DMS 273 (cell line): ENCODE data around the gene OXCT1.
"Not testable (repeated sequence)": the region's sequence is repeated elsewhere in the genome, so short reads cannot be mapped to it uniquely, and the experiment has no call there.

Experiments used
- DNase-seq: peaks from one replicate; lab custom pipeline; 2025; ENCODE audit not compliant: unreplicated experiment; lab: John Stamatoyannopoulos, UW

Gene OXCT1

DNA sequence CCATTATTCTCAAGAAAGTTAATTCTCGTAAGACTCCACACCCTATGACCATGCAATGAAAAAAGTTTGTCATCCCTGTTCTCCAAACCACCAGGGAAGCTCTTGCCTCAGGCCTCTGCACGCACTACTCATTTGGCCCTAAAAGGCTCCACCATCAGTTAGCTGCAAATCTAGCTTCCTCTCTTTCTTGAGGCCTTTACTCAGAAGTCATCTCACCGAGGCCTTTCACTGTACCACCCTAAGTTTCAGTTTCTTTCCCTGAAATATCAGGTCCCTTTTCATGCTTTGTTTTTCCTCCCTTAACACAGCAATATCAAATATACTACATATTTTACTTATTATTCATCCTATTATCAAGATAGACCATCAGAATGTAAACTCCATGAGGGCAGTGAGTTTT is 39.1 kb downstream of the OXCT1 start:
- DNase-seq, result no peak

DNA sequence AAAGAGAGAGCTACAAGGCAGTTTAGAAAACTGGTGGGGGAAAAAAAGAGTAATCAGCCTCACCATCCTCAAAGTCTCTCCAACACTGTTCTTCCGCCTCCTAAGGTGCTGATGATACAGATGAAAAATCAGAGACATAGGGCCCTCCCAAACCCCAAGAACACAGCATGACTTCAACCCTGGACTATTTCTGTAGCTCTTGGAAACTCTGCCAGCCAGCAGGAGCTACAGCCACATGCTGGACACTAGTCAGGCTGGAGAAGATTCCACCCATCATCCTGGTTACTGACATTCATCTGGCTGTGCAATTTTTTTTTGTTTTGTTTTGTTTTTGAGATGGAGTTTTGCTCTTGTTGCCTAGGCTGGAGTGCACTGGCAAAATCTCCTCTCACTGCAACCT is 42.4 kb downstream of the OXCT1 start:
- DNase-seq, result no peak

DNA sequence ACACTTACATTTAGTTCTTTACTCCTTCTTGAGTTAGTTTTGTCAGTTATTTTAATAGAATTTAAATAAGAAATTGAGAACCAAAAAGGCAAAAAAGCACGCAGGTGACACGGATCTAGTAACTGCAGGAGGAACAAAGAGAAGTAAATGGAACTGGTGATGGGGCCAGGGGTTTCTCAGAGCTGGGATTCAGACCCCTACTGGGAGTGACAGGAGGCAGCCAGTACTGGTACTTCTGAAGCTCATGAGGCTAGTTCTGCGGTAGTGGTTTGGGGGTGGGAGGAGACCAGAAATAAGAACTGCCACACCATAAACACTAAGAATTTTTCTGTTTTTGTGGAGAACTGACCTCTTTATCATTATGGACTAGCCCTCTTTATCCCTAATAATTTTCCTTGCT is 48.2 kb downstream of the OXCT1 start:
- no peak for DNase-seq

DNA sequence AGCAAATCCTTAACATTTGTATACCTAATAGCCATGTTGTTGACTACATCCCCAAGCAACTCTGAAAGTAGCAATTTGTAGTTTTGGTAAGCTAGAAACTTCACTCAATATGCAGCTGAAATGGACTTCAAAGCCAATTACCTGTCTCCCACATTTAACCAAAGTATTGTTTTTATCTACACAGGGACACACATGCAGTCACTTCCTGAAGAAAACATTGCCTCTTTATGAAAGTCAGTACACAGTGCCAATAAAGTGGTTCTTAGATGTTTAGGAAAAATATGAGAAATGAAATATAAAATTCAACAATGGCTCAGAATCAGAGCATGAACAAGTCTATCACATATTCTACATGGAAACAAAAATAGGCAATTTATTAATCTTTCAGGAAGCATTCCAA is 49.2 kb downstream of the OXCT1 start:
- no peak for DNase-seq

DNA sequence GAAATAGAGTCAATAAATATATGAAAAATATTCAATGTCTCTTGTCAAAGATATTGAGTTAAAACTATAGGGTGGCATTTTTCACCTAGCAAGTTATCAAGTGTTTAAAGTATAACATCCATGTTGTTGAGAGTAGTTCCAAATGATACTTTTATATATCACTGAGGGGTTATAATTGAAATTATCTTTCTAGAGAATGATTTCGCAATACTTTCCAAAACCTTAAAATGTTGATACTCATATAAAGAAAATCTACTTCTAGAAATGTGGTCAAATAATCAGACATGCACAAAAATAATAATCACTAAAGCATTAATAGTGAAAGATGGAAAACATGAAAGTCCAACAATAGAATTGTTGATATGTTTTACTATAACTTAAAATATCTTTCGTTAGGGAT is 50.1 kb downstream of the OXCT1 start:
- no peak for DNase-seq

DNA sequence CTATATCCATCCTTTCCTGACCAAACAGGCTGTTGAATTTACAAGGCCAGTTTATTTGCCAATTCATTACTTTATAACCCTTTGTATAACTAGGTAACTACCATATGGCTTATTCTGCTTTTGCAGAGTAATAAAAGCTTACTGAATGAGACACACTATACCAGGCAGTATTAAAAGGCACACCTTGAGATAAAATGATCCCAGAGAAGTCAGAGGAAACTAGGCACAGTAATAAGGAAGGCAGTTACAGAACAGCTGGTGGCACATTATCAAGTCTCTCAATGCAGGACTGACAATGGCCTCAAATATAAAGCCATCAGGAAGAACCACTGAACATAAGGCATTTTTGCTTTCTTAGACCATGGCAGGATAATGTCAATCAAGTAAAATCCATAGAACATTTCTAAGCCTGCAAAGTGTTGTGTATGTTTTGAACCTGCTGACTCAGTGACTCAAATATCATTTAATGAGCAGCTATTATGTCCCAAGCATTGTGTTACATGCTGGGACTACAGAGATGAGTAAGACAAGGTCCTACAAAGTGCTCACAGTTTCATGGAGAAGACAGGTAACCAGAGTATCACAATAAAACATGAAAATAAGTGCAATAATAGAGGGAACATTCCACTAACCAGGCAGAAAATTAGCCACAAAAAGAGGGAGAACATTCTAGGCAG is 52.5 kb downstream of the OXCT1 start:
- DNase-seq, result peak; percentile 11

DNA sequence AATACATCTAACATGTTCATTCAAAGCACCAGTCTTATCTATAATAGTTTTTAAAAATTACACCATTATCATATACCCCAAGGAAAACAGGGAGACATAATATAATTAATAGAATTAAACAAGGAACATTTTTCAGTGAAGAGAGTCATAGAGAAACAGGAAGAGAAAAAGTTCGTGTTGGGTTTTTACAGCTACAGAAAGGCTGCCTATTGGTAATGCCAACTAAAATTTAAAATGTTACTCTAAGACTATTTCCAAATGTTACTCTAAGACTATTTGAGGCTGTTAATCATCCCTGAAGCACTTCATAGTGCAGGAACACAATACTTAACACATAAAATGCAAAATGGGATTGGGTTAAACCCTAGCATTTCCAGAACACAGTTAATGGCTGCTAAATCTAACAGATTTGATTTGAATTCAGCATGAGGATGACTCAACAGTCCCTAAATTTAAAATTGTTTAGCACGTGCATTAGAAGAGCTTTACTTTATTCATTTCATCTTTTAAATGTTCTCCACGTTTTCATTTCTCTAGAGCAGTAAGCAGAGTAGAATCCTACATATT is 54.5 kb downstream of the OXCT1 start:
- DNase-seq, result no peak

DNA sequence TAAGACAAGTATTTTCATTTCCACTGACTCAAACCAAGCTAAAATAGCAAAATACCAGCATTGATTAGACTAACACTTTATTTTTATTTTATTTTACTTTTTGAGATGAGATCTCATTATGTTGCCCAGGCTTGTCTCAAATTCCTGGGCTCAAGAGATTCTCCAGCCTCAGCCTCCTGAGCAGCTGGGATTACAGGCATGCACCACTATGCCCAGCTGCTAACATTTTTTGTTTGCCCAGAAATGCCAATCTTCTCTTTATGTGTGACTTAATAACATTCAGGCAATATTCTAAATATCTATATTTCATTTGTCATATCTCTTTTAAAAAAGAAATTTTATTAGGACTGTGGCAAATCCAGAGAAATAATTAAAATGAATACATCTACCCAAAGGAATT is 55.0 kb downstream of the OXCT1 start:
- DNase-seq, result peak; percentile 13

DNA sequence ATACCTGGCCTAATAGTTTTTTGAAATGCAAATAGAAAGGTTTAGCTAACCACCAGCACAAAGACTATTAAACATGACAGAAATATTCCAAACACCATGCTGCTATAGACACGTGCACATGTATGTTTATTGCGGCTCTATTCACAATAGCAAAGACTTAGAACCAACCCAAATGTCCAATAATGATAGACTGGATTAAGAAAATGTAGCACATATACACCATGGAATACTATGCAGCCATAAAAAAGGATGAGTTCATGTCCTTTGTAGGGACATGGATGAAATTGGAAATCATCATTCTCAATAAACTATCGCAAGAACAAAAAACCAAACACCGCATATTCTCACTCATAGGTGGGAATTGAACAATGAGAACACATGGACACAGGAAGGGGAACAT is 55.9 kb downstream of the OXCT1 start:
- DNase-seq, result not testable (repeated sequence)

DNA sequence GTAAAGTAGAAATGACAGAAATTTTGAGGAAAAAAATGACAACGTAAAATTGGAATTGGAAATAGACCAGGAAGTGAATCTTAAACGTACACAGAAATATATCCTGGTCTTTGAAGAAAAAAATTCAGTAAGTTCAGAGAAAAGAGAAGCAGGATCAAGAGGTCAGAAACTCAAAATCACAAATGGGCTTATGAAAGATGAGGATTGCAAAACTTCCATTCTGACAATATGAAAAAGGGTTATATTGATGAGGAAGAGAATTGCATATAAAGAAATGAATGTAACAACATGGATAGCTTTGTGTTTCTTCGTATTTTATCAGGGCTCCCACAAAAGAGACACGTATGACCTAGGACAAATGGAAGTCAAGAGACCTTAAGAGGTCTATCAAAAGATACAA is 58.1 kb downstream of the OXCT1 start:
- DNase-seq, result no peak

DNA sequence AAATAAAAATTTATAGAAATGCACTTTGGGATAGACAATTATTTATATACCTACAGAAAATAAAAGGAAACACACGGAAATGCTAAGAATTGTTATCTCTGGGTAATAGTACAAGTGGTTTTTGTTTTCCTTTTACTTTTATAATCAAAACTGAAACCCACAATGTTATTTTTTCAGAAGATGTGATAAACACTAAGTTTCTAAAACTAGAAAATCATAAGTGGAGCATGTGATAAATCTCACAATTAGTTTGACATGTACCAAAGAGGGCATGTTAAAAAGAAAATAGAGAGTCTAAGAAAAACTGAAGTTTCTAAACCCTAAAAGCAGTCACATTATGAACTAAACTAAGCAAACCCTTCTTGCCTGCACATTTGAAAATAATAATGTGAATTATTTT is 61.1 kb downstream of the OXCT1 start:
- DNase-seq, result no peak

DNA sequence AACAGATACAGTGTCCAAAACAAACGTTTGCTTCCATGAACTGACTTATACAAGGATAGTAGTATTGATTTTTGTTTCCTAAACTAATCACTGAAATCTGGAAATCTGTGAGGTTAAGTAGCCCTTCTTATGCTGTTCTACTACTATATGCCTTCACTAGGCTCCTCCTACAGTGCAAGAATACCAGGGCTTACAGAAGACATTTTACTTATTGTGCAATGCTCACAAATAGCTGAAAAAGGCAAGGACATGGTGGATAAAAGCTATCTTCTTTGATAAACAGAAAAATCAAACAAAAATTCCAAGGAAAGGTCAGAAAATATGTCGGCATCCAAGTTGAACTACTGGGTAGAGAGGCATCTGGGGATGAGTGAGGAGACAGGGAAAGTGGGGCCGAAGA is 61.9 kb downstream of the OXCT1 start:
- no peak for DNase-seq

DNA sequence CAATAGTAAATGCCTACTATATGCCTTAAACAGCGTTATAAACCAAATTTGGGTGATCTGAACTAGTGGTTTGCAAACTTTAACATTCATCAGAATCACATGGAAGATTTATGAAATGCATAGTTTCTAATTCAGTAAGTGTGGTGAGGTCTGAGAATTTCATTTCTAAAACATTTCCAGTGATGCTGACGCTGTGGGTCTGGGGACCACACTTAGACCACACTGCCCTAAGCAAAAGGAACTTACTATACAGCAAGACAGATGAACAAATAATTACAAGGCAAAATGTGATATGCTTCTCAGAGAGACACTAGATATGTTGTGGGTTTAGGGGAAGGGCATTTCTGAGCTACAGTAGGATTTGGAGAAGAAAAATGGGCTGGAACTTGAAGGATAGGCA is 72.6 kb downstream of the OXCT1 start:
- DNase-seq, result no peak

DNA sequence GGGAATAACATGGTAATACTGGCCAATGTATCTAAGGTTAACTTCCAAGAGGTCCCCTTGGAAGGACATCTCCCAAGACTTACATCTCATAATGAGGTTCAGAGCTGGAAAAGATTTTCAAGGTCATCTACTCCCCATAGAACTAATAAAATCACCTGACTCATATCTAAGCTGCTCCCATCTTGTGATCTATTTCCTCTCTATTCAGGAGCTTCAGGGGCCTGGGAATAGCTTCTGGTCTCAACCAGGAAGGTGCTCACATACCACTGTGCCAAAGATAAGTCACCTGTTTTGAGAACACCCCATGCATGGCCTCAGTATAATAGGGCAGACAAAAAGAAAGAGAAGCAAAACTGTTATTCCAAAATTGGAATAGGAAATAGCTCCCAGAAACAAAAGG is 74.2 kb downstream of the OXCT1 start:
- no peak for DNase-seq

DNA sequence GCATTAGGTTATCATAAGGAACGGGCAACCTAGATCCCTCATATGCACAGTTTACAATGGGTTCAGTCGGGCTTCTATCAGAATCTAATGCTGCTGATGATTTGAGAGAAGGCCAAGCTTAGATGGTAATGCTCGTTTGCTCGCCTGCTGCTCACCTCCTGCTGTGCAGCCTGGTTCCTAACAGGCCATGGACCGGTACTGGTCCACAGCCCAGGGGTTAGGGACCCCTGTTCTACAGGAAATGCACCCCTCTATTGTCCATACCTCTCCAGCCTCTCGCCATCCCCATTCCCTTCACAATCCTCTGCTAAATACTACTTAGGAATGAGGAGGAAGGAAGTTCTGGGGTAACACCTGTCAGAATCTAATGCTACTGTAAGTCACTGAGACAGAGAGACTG is 75.1 kb downstream of the OXCT1 start:
- DNase-seq, result no peak

DNA sequence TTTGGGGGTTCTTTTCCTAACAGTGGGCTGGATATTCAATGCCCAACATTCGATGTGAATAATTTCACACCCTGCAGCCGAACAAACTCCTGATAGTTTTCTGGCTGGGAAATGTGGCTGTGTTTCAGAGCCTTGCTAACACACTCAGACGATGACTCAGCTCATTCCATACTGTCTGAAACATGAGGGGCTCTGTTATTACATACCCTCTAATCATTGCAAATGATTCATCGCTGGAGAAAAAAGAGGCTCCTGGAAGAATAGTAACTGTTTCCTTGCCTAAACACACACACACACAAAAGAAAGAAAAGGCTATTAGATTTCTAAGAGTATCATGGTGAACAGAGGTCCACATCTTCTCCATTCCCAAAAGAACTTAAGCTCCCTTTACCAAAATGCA is 75.8 kb downstream of the OXCT1 start:
- peak; percentile 24 for DNase-seq

DNA sequence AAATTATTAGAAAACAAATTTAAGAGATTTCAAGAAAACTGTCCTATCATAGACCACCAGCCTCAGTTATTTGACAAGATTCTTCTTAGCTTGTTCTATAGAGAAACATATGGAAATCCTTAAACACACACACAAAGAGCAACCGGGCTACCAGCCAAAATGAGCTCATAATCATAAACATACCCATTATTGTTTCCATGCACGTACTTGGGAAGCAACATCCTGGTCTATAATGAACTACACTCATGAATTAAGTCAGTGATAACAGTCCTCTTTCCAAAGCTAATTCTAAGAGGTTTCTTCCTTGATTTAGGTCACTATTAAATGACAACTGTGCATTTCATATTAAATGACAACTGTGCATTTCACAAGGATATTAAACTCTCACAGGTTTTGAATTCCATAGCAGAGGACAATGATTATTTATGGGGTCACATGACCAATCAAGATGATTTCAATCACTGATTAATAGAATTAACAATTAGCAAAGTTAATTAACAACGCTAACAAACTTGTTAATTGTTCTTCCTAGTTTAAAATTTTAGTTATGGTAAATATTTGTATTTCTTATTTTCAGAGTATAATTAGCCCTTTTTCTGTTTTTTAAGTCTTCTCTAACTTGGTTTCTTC is 77.0 kb downstream of the OXCT1 start:
- peak; percentile 28 for DNase-seq

DNA sequence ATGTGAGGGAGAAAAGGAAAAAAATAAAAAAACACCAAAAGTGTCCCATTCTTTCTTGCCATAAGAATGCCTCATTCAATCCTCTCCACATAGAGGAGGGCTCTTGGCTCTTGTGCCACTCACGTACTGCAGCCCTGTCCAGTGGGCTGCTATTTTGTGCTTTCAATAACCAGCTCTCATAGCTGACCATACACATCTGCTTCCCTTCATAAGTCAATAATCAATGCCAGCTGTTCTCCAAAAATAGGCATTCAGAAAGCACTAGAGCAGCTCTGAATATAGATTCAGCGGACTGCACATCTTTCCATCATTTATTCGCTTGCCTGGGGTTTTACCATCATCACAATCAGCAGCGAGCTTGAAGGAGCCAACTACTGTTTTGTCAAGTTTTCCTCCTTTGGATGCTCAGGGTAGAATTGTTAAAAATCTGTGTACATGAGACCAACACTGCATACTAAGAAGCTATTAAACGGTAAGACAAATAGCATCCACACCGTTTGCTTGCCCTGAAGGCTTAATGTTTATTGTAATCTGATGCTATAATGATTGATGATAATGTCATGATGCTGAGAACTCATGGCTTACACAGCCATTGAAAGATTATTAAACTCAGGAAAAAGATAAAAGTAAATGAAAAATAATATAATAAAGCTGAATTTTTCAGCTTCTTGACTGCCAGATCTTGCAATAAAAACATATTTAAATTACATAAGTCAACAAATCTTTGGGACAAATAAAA is 80.0 kb downstream of the OXCT1 start:
- no peak for DNase-seq

DNA sequence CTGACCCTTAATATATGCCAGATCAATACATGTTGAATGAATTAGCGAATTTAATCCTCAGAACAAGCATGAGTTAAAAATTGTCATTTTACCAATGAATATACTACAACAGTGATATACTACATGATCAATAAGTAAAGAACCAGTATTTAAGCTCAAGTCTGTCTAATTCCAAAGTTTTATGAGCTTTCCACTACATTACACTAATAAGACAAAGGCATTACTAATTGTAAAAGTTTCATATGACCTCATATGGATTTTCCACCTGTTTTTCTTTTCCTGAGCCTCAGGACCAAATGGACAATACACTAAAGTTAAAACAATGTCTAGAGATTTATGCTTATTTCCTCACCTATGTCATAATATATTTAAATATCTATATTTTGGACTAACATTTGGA is 80.8 kb downstream of the OXCT1 start:
- no peak for DNase-seq

DNA sequence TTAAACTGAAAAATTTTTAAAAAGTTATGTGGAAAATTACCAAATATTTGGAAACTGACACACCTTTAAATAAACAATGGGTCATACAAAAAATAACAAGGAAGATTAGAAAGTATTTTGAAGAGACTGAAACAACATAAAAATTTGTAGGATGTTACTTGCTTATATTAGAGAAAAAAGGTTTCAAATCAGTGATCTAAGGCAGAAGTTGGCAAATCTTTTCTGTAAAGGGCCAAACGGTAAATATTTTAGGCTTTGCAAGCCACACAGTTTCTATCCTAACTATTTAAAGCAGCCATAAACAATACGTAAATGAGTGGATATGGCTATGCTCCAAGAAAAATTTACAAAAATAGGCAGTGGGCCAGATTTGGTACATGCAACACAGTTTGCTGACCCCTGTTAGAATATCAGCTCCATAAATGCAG is 81.3 kb downstream of the OXCT1 start:
- DNase-seq, result no peak

DNA sequence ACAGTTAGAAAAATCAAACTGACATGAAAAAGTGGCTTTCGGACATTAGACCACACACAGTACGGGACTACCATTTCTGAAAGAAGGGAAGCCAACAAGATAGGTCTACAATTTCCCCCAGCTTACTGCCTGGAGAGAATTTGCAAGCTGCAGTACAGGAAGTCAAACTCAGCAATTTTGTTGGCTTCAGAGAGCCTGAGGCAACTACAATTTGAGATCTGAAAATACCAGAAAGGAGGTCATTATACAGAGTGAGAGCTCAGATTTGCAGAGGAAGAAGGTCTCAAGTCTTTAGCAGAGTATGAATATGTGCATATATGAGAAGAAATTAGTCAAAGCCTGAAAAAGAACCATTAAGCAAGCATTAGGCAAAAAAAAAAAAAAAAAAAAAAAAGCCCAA is 83.0 kb downstream of the OXCT1 start:
- no peak for DNase-seq

DNA sequence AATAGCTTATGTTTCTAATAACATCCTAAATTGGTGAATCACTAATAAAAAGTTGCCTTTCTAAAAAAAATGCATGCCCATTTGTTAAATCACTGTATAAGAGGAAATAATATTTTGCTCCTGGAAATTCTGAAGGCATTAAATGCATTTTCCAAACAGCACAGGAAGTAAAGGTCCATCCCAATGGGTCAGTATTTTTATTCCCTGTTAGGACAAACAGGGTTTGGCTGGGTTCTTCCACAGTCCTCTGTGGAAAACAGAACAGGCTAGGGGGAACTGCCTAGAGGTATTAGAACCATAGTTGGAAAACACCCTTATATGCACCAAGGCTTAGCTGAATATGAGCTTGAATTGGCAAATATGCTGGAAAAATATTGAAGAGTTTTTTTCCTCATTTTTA is 85.2 kb downstream of the OXCT1 start:
- no peak for DNase-seq
